ENCODE results near the gene PRMT5. TPM values are rescaled to one million over a fixed set of nuclear protein-coding genes. Genes with fewer than 3 reads are reported as not detected.

The PRMT5 gene
- total RNA-seq, 4 donors from 2014 or later = 32.2 to 92.3 (median 43.4) TPM

- no peak for DNase-seq
- in situ Hi-C loops (cut with MboI; ENCODE audit: low pct_ligation_motif_present in 1 of 4, low pct_unique_long_range_greater_than_20kb in 1 of 4, low sequenced_read_pairs in 3 of 4) = no loop called here
These were observed 6.9 kb downstream of the PRMT5 start for GRCh38 chr14:22922294-22922693.

GRCh38 chr14:22920697-22921096 lies 8.5 kb downstream of the PRMT5 start:
- intact Hi-C loops (cut with DNase I; ENCODE audit: low total_unique reads) = no loop called here
- Histone ChIP-seq H3K36me3 (peaks cover 0 to 31% (median 10%) of the 10 kb centered on the region in 4 donors), H3K27ac (no peak overlapping the region), H3K4me1 (peaks cover 11 to 30% (median 23%) of the 10 kb centered on the region in 4 donors), H3K27me3 (no peaks in the 10 kb centered on the region), H3K9me3 (no peaks in the 10 kb centered on the region), H3K4me3 (no peak overlapping the region)
- DNase-seq = no peak
- in situ Hi-C loops (cut with MboI; ENCODE audit: low pct_ligation_motif_present in 1 of 4, low pct_unique_long_range_greater_than_20kb in 1 of 4, low sequenced_read_pairs in 3 of 4) = no loop called here
- no peak for TF ChIP-seq POLR2AphosphoS5 (IDR thresholded peaks at IDR 0.05)
- no peak for TF ChIP-seq POLR2A (IDR thresholded peaks at IDR 0.05)
- TF ChIP-seq CTCF (IDR thresholded peaks at IDR 0.05) = no peak
- TF ChIP-seq EP300 (IDR thresholded peaks at IDR 0.05; ENCODE audit: low read depth) = no peak
- WGBS, 2 donors (ENCODE audit: low coverage in 1 of 2) = 89% methylated on average over 6 of the region's 6 CpGs; no CpG with 5 or more reads in 1 of the 2 donors

More at GRCh38 chr14:22922294-22922693, 6.9 kb downstream of the PRMT5 start:
- Histone ChIP-seq H3K27me3 (no peaks in the 10 kb centered on the region), H3K9me3 (no peaks in the 10 kb centered on the region), H3K27ac (no peak overlapping the region), H3K36me3 (peaks cover 0 to 31% (median 10%) of the 10 kb centered on the region in 4 donors), H3K4me3 (no peak overlapping the region), H3K4me1 (peaks cover 7 to 29% (median 21%) of the 10 kb centered on the region in 4 donors)
- WGBS, 2 donors (ENCODE audit: low coverage in 1 of 2) = 91% methylated on average over 2 of the region's 2 CpGs; no CpG with 5 or more reads in 1 of the 2 donors
- TF ChIP-seq POLR2A (IDR thresholded peaks at IDR 0.05) (no peak), CTCF (IDR thresholded peaks at IDR 0.05) (no peak), POLR2AphosphoS5 (IDR thresholded peaks at IDR 0.05) (no peak), EP300 (IDR thresholded peaks at IDR 0.05; ENCODE audit: low read depth) (no peak)
- intact Hi-C loops (cut with DNase I; ENCODE audit: low total_unique reads) = no loop called here

- Histone ChIP-seq H3K4me1 (peaks cover 11 to 33% (median 23%) of the 10 kb centered on the region in 4 donors), H3K27me3 (no peaks in the 10 kb centered on the region), H3K4me3 (peak overlapping the region in 3 of 4 donors; percentile 22 to 39 (median 30)), H3K36me3 (peaks cover 0 to 28% (median 9%) of the 10 kb centered on the region in 4 donors), H3K9me3 (no peaks in the 10 kb centered on the region), H3K27ac (peak overlapping the region; percentile 84 to 100 (median 96))
- intact Hi-C loops (cut with DNase I; ENCODE audit: low total_unique reads) = loop anchor here (5.0 kb wide), 1 partner anchor 47 kb away; the partner anchor contains the start of gene LRP10
- no peak for DNase-seq
- TF ChIP-seq CTCF (IDR thresholded peaks at IDR 0.05) (no peak), EP300 (IDR thresholded peaks at IDR 0.05; ENCODE audit: low read depth) (no peak), POLR2AphosphoS5 (IDR thresholded peaks at IDR 0.05) (no peak), POLR2A (IDR thresholded peaks at IDR 0.05) (no peak)
- 0 to 8% methylated on average over 3 to 10 of the region's 10 CpGs for WGBS, 2 donors (ENCODE audit: low coverage in 1 of 2)
- in situ Hi-C loops (cut with MboI; ENCODE audit: low pct_ligation_motif_present in 1 of 4, low pct_unique_long_range_greater_than_20kb in 1 of 4, low sequenced_read_pairs in 3 of 4) = no loop called here
These were observed 9.6 kb downstream of the PRMT5 start for GRCh38 chr14:22919601-22919921.

GRCh38 chr14:22918804-22919600 lies 10.2 kb downstream of the PRMT5 start, which contains the start of gene RBM23:
RBM23 (minus strand) TSS chr14:22919149.
- H3K4me3 ChIP-seq = peak within 1 kb of the TSS; percentile 73 to 90 (median 82)
- TF ChIP-seq CTCF (IDR thresholded peaks at IDR 0.05) (no peak), POLR2A (IDR thresholded peaks at IDR 0.05) (peak; percentile 90), EP300 (IDR thresholded peaks at IDR 0.05; ENCODE audit: low read depth) (peak; percentile 17), POLR2AphosphoS5 (IDR thresholded peaks at IDR 0.05) (peak; percentile 63 to 88 (median 86))
- no peaks in the 10 kb centered on the region for H3K27me3 ChIP-seq
- no peaks in the 10 kb centered on the region for H3K9me3 ChIP-seq
- peaks cover 0 to 23% (median 6%) of the 10 kb centered on the region in 4 donors for H3K36me3 ChIP-seq
- peak within 1 kb of the TSS; percentile 96 to 100 (median 97) for H3K27ac ChIP-seq
- DNase-seq = peak; percentile 100
- intact Hi-C loops (cut with DNase I; ENCODE audit: low total_unique reads) = loop anchor here (5.0 kb wide), 1 partner anchor 47 kb away; the partner anchor contains the start of gene LRP10
- in situ Hi-C loops (cut with MboI; ENCODE audit: low pct_ligation_motif_present in 1 of 4, low pct_unique_long_range_greater_than_20kb in 1 of 4, low sequenced_read_pairs in 3 of 4) = no loop called here
- 1% methylated on average over 41 of the region's 46 CpGs; no CpG with 5 or more reads in 1 of the 2 donors for WGBS, 2 donors (ENCODE audit: low coverage in 1 of 2)
- peaks cover 11 to 33% (median 23%) of the 10 kb centered on the region in 4 donors for H3K4me1 ChIP-seq

Measured in transverse colon (tissue), 4 donors.